Fibroblast of mammary gland (primary cell): ENCODE measurements around the gene SOCS4.
"Not testable (repeated sequence)": the region's sequence is repeated elsewhere in the genome, so short reads cannot be mapped to it uniquely, and the experiment has no call there.

Experiments used
- DNase-seq: peaks from one replicate; pipeline ENCODE4 v3.0.0-alpha.2; 2010; ENCODE audit warnings: low read depth
- H3K4me3 ChIP-seq: 2 replicates; pipeline ENCODE4 v1.5.1; 2011; ENCODE audit warnings: low read depth, mild to moderate bottlenecking, low read length, moderate library complexity; ENCODE audit not compliant: control insufficient read depth
- TF ChIP-seq, protein P1 (sequence below): conservative IDR thresholded peaks from 2 replicates; pipeline ENCODE4 v1.5.1; 2011; ENCODE audit warnings: low read depth, low read length, inconsistent platforms; ENCODE audit not compliant: control insufficient read depth, insufficient read depth

The SOCS4 gene

GRCh38 chr14:55057919-55058318 lies 30.9 kb downstream of the SOCS4 start:
- TF ChIP-seq, protein P1, sequence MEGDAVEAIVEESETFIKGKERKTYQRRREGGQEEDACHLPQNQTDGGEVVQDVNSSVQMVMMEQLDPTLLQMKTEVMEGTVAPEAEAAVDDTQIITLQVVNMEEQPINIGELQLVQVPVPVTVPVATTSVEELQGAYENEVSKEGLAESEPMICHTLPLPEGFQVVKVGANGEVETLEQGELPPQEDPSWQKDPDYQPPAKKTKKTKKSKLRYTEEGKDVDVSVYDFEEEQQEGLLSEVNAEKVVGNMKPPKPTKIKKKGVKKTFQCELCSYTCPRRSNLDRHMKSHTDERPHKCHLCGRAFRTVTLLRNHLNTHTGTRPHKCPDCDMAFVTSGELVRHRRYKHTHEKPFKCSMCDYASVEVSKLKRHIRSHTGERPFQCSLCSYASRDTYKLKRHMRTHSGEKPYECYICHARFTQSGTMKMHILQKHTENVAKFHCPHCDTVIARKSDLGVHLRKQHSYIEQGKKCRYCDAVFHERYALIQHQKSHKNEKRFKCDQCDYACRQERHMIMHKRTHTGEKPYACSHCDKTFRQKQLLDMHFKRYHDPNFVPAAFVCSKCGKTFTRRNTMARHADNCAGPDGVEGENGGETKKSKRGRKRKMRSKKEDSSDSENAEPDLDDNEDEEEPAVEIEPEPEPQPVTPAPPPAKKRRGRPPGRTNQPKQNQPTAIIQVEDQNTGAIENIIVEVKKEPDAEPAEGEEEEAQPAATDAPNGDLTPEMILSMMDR, result no peak
- H3K4me3 ChIP-seq, result no peak overlapping the region
- DNase-seq, result peak; percentile 64

DNA sequence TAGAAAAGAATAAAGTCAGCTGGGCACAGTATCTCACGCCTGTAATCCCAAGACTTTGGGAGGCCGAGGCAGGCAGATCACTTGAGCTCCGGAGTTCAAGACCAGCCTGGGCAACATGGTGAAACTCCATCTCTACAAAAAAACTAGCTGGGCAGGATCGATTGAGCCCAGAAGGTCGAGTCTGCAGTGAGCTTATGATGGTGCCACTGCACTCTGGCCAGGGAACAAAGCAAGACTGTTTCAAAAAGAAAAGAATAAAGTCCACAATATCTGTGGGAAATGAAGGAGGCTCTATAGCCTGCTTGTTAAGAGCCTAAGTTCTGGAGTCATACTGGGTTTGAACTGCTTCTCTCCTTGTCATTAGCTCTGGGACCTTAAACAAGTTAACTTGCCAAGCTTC lies 32.3 kb downstream of the SOCS4 start:
- H3K4me3 ChIP-seq, result no peak overlapping the region
- no peak for DNase-seq
- TF ChIP-seq, protein P1, result no peak

- H3K4me3 ChIP-seq, result no peak overlapping the region
These were observed 35.7 kb downstream of the SOCS4 start for GRCh38 chr14:55062517-55063351.

DNA sequence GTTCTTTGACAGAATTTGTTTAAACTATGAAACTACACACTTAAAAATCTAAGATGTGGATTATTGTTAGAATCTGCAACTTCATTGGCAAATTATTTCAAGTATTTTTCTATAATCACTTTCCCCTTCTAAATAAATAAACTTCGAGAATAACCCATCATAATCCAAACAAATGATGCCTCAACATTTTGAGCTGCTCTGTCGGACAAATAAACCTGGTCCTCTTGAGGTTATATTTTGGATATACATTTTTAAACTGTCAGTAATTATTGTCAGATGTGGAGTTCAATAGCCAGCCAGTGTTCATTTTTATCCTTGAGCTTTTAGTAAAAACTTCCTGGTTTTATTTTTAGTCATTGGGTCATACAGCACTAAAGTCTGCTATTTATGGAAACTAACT lies 37.9 kb downstream of the SOCS4 start:
- H3K4me3 ChIP-seq, DNase-seq: not testable (repeated sequence)

More at GRCh38 chr14:55062517-55063351, 35.7 kb downstream of the SOCS4 start:
- no peak for DNase-seq
- TF ChIP-seq, protein P1, result no peak

- TF ChIP-seq, protein P1, result no peak
- no peak overlapping the region for H3K4me3 ChIP-seq
- DNase-seq, result no peak
These were observed 38.4 kb downstream of the SOCS4 start for GRCh38 chr14:55065411-55065810.

- no peak overlapping the region for H3K4me3 ChIP-seq
- no peak for DNase-seq
- TF ChIP-seq, protein P1, result no peak
These were observed 39.2 kb downstream of the SOCS4 start for GRCh38 chr14:55066223-55066622.

- TF ChIP-seq, protein P1, result no peak
- DNase-seq, result no peak
- no peak overlapping the region for H3K4me3 ChIP-seq
These were observed 44.0 kb downstream of the SOCS4 start for GRCh38 chr14:55070981-55071411.
